Upper lobe of left lung (tissue), 4 donors: ENCODE measurements around the gene MAML1.

Experiments used
- POLR2A ChIP-seq, 4 donors: fragments of 450-650 bp; IDR thresholded peaks; one replicate each; pipeline ENCODE4 v1.5.1; 2016 to 2017; ENCODE audit warnings: antibody characterized with exemption in 4 of 4, mild to moderate bottlenecking in 2 of 4
- POLR2AphosphoS5 ChIP-seq, 2 donors: sonication (generic); formaldehyde crosslinking; IDR thresholded peaks; one replicate each; pipeline ENCODE4 v1.5.1; 2017; ENCODE audit warnings: antibody characterized with exemption in 2 of 2

DNA sequence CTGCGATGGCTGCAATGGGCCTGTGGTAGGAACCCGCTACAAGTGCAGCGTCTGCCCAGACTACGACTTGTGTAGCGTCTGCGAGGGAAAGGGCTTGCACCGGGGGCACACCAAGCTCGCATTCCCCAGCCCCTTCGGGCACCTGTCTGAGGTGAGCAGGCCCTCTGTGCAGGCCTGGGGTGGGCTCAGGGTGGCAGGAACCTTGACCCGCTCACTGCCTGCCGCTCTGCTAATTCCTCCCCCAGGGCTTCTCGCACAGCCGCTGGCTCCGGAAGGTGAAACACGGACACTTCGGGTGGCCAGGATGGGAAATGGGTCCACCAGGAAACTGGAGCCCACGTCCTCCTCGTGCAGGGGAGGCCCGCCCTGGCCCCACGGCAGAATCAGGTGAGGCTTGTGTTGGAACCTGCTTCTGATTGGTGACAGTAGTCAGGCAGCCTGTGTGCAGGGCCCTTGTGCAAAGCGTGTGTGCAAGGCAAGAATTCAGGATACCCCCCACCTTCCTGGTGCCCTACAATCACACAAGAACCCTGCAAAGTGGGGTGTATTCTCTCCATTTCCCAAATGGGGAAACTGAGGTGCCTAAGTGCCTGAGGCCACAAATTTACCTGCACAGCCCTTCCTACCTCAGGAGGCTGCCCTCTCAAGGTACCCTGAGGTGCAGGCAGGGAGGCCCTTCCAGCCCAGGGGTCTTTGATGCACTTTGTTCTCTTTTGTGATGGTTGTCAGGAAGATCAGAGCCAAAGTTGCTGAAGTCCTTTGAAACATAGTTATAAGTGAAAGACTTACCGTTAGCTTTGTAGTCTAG, 91.5 kb downstream of the MAML1 start:
- TF ChIP-seq POLR2A (IDR thresholded peaks at IDR 0.05) (no peak), POLR2AphosphoS5 (IDR thresholded peaks at IDR 0.05) (no peak)
